IMR-90 (cell line): ENCODE data around the gene SCARB1. TPM values are rescaled to one million over a fixed set of nuclear protein-coding genes. Genes with fewer than 3 reads are reported as not detected.

ENCODE experiments used
- ATAC-seq: fragments of 200-7000 bp; cut with Tn5 transposase; 2 replicates; pipeline ENCODE4 v1.9.1; 2020; ENCODE audit warnings: low read depth, mild to moderate bottlenecking, moderate library complexity
- BruUV-seq: library from RNA; stranded (reverse); fragments of 400-500 nt; replicated peaks from 2 replicates; lab custom pipeline; 2021; lab: Mats Ljungman, UMichigan
- CTCF ChIA-PET: fragments of 300-600 bp; formaldehyde crosslinking; extraction: SDS; loops from one replicate; lab custom pipeline; 2021; ENCODE audit warnings: antibody characterized with exemption; lab: Yijun Ruan, JAX
- POLR2A ChIA-PET: fragments of 300-600 bp; sonication (Branson Sonifier 250); formaldehyde crosslinking; loops from one replicate; lab custom pipeline; 2022; ENCODE audit warnings: antibody characterized with exemption; ENCODE audit not compliant: unreplicated experiment; lab: Charles Lee
- DNase-seq: peaks from one replicate; pipeline ENCODE4 v3.0.0; 2013
- H2AFZ ChIP-seq: replicated peaks from 2 replicates; pipeline ENCODE3; 2013; ENCODE audit warnings: low read length, mild to moderate bottlenecking; ENCODE audit not compliant: poor library complexity
- H2AK5ac ChIP-seq: 2 replicates; pipeline ENCODE4 v1.6.1; 2013; ENCODE audit warnings: low read depth, low read length, inconsistent platforms
- H2AK9ac ChIP-seq: replicated peaks from 2 replicates; pipeline ENCODE3; 2013; ENCODE audit warnings: mild to moderate bottlenecking, low read depth, low read length, moderate library complexity; ENCODE audit not compliant: poor library complexity
- H2BK120ac ChIP-seq: 2 replicates; pipeline ENCODE4 v1.6.1; 2013; ENCODE audit warnings: low read depth, low read length, inconsistent platforms
- H2BK15ac ChIP-seq: 3 replicates; pipeline ENCODE4 v1.6.1; 2013; ENCODE audit warnings: low read depth, low read length, inconsistent platforms
- H2BK20ac ChIP-seq: 2 replicates; pipeline ENCODE4 v1.6.1; 2013; ENCODE audit warnings: low read depth, mild to moderate bottlenecking, inconsistent platforms, low read length, moderate library complexity
- H2BK5ac ChIP-seq: 2 replicates; pipeline ENCODE4 v1.6.1; 2013; ENCODE audit warnings: mild to moderate bottlenecking, low read depth, low read length, inconsistent platforms; ENCODE audit not compliant: poor library complexity, severe bottlenecking
- H3K14ac ChIP-seq: replicated peaks from 2 replicates; pipeline ENCODE4 v1.6.1; 2013; ENCODE audit warnings: low read depth, low read length, inconsistent platforms
- H3K18ac ChIP-seq: 2 replicates; pipeline ENCODE4 v1.6.1; 2013; ENCODE audit warnings: low read depth, low read length, control low read depth
- H3K23ac ChIP-seq: 2 replicates; pipeline ENCODE4 v1.6.1; 2013; ENCODE audit warnings: low read depth, low read length, inconsistent platforms
- H3K27ac ChIP-seq: 2 replicates; pipeline ENCODE4 v1.5.1; 2013; ENCODE audit warnings: mild to moderate bottlenecking, control low read depth, low read length; ENCODE audit not compliant: insufficient read depth
- H3K27me3 ChIP-seq: 2 replicates; pipeline ENCODE4 v1.6.1; 2013; ENCODE audit warnings: low read length; ENCODE audit not compliant: control insufficient read depth, insufficient read depth
- H3K36me3 ChIP-seq: 2 replicates; pipeline ENCODE4 v1.6.1; 2013; ENCODE audit warnings: low read length, mixed read lengths; ENCODE audit not compliant: control insufficient read depth, insufficient read depth
- H3K4ac ChIP-seq: 2 replicates; pipeline ENCODE4 v1.6.1; 2013; ENCODE audit warnings: low read depth, low read length, inconsistent platforms
- H3K4me1 ChIP-seq: 2 replicates; pipeline ENCODE4 v1.6.1; 2013; ENCODE audit warnings: low read length, mixed read lengths; ENCODE audit not compliant: control insufficient read depth, insufficient read depth
- H3K4me2 ChIP-seq: 2 replicates; pipeline ENCODE4 v1.6.1; 2013; ENCODE audit warnings: low read depth, mild to moderate bottlenecking, control low read depth, low read length, moderate library complexity
- H3K4me3 ChIP-seq: 2 replicates; pipeline ENCODE4 v1.5.1; 2013; ENCODE audit warnings: low read depth, mild to moderate bottlenecking, control low read depth, low read length, moderate library complexity; ENCODE audit not compliant: insufficient read depth
- H3K56ac ChIP-seq: 2 replicates; pipeline ENCODE4 v1.6.1; 2013; ENCODE audit warnings: low read length, inconsistent platforms; ENCODE audit not compliant: insufficient read depth; ENCODE audit errors: extremely low read depth
- H3K79me1 ChIP-seq, 2 experiments: 2 replicates each; pipeline ENCODE4 v1.6.1; 2013; ENCODE audit warnings: low read length in 2 of 2, inconsistent platforms in 1 of 2, low read depth in 1 of 2
- H3K9ac ChIP-seq: 2 replicates; pipeline ENCODE4 v1.6.1; 2013; ENCODE audit warnings: low read depth, low read length, control low read depth
- H3K9me1 ChIP-seq: 2 replicates; pipeline ENCODE4 v1.6.1; 2013; ENCODE audit warnings: low read length, inconsistent platforms; ENCODE audit not compliant: insufficient read depth
- H3K9me3 ChIP-seq: 2 replicates; pipeline ENCODE4 v1.6.1; 2013; ENCODE audit warnings: low read length; ENCODE audit not compliant: control insufficient read depth, insufficient read depth
- H4K20me1 ChIP-seq: 2 replicates; pipeline ENCODE4 v1.6.1; 2013; ENCODE audit warnings: low read length, inconsistent platforms; ENCODE audit not compliant: insufficient read depth
- H4K5ac ChIP-seq: 2 replicates; pipeline ENCODE4 v1.6.1; 2013; ENCODE audit warnings: mild to moderate bottlenecking, low read depth, low read length, control low read depth
- H4K8ac ChIP-seq, 2 experiments: 2 replicates each; pipeline ENCODE4 v1.6.1; 2013; ENCODE audit warnings: low read depth in 2 of 2, low read length in 2 of 2, control low read depth in 1 of 2, inconsistent platforms in 1 of 2
- H4K91ac ChIP-seq: 2 replicates; pipeline ENCODE4 v1.6.1; 2013; ENCODE audit warnings: low read depth, low read length, inconsistent platforms; ENCODE audit not compliant: insufficient read depth
- BHLHE40 ChIP-seq: fragments of 150-350 bp; IDR thresholded peaks from 2 replicates; pipeline ENCODE4 v1.6.1; 2016; ENCODE audit warnings: mild to moderate bottlenecking, low read depth, low read length
- CEBPB ChIP-seq: IDR thresholded peaks from 2 replicates; pipeline ENCODE4 v1.6.1; 2012; ENCODE audit warnings: low read depth, low read length, improper control_type of control experiment
- CHD1 ChIP-seq: IDR thresholded peaks from 2 replicates; pipeline ENCODE4 v1.6.1; 2012; ENCODE audit warnings: low read depth, low read length, improper control_type of control experiment
- CTCF ChIP-seq: conservative IDR thresholded peaks from 2 replicates; pipeline ENCODE4 v1.5.1; 2012; ENCODE audit warnings: mild to moderate bottlenecking, low read depth, low read length, improper control_type of control experiment
- MAFK ChIP-seq: IDR thresholded peaks from 2 replicates; pipeline ENCODE4 v1.6.1; 2012; ENCODE audit warnings: low read depth, low read length, improper control_type of control experiment
- NFE2L2 ChIP-seq: fragments of 150-350 bp; IDR thresholded peaks from 2 replicates; pipeline ENCODE4 v1.6.1; 2016; ENCODE audit warnings: low read depth, mild to moderate bottlenecking, low read length
- RAD21 ChIP-seq: IDR thresholded peaks from 2 replicates; pipeline ENCODE4 v1.6.1; 2012; ENCODE audit warnings: low read length, improper control_type of control experiment
- RFX5 ChIP-seq: IDR thresholded peaks from 2 replicates; pipeline ENCODE4 v1.8.0; 2012; ENCODE audit warnings: low read depth, mild to moderate bottlenecking, low read length, moderate library complexity
- SMC3 ChIP-seq: fragments of 150-350 bp; IDR thresholded peaks from 2 replicates; pipeline ENCODE4 v1.6.1; 2016; ENCODE audit warnings: low read depth, mild to moderate bottlenecking, antibody characterized with exemption, low read length, moderate library complexity
- WGBS, 2 experiments: methylation state at CpG; one replicate each; pipeline versions ENCODE4 v1.1.5 to v1.1.7; 2013; ENCODE audit warnings: missing lambda C conversion rate in 2 of 2; ENCODE audit not compliant: insufficient read length in 1 of 2; ENCODE audit errors: extremely low coverage in 2 of 2; 5-methylcytosine and 5-hydroxymethylcytosine counted together
- dilution Hi-C: fragments of 300-500 bp; cut with HindIII; formaldehyde crosslinking; loops from one replicate; pipeline ENCODE4 v1.14.3; 2018; ENCODE audit warnings: low sequenced_read_pairs; ENCODE audit not compliant: unreplicated experiment
- in situ Hi-C: fragments of 300-500 bp; cut with MboI; formaldehyde crosslinking; loops from 3 replicates; pipeline ENCODE4 v1.14.3; 2019; ENCODE audit warnings: low sequenced_read_pairs, inconsistent platforms, mixed read lengths
- intact Hi-C: fragments of 100-400 bp; cut with micrococcal nuclease; formaldehyde crosslinking; loops from 2 replicates; pipeline ENCODE4 v1.10.0; 2022
- polyA plus RNA-seq, 3 experiments: library from polyadenylated mRNA; depleted of rRNA; stranded (reverse); fragments of >200 nt; gene quantifications; 2 replicates each; pipeline ENCODE4 v1.2.3, GENCODE V29; 2012; ENCODE audit warnings: low replicate concordance in 1 of 3
- total RNA-seq: library from RNA; depleted of rRNA; stranded (reverse); fragments of >200 nt; gene quantifications from 2 replicates; pipeline ENCODE4 v1.2.3, GENCODE V29; 2012
- TF ChIP-seq, protein P1 (sequence below): fragments of 150-350 bp; IDR thresholded peaks from 2 replicates; pipeline ENCODE4 v1.6.1; 2016; ENCODE audit warnings: low read depth, mild to moderate bottlenecking, low read length, moderate library complexity, borderline replicate concordance

SCARB1 gene
- total and polyA plus RNA-seq, 2 of the 4 experiments (the other 2 are of a cell fraction): 3.0 to 24.8 TPM

DNA sequence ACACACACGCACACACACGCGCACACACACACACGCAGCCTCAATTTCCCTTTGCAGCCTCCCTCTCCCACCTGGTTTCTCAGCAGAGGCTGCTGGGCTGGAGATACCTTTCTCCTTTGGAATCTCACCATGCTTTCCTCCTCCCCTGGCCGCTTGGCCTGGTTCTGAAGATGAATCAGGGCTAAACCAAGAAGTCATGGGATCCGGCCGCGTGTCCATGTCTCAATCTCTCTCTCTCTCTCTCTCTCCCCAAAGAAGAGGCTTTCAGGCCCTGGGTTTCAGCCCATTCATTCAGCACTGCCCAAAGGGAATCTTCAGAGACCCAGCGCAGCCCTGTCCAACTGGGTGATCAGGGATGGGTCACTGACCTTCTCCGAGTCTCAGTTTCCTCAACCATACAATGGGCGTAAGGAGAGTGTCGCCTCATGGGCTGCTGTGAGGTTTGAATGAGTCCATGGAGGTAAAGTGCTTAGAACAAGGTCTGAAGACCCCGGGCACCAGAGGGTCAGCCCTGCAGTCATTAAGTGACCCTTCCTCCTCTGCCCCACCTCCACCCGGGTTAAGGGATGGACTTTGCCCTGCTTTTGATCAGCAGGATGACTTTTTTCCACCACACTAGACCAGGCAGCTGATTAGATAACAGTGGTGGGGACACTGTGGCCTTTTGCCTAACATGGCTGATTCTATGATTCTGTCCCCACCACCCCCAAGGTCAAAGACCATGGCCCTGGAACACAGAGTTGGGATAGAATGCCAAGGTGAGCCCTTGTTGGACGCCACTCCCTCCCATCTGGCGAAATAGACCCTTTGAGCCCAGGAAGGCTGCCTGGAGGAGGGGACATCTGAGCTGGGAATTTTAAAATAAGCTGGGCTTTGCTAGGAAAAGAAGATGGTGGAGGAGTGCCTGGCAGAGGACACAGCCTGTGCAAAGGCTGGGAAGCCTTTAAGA is 42.1 kb downstream of the SCARB1 start (continued):
- TF ChIP-seq CTCF (no peak), CEBPB (no peak)

DNA sequence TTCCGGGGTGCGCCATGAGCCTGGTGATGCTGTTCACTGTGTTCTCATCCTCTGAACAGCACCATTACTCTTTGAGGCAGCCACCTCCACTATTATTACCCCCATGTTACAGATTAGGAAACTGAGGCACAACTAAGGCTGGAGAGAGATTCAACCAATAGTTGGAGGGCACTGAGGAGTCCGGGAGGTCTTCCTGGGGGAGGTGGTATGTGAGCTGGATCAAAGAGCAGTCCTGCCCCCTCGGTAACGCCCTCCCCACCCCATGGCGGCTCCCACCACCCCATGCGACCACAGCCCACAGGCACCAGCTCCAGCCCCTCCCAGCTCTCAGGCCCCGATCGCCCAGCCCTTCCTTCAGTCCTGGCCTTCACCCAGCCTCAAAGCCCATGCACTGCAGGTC is 43.5 kb downstream of the SCARB1 start:
- no peaks in the 10 kb centered on the region for H3K9me3 ChIP-seq
- no peak overlapping the region for H2AK5ac ChIP-seq
- BruUV-seq: no TSS peak
- H3K27ac ChIP-seq: no peak overlapping the region
- no peaks in the 10 kb centered on the region for H3K36me3 ChIP-seq
- no peaks in the 10 kb centered on the region for H3K4me1 ChIP-seq
- H3K18ac ChIP-seq: no peak overlapping the region
- no peak for DNase-seq
- H3K27me3 ChIP-seq: no peaks in the 10 kb centered on the region
- ChIA-PET CTCF (no interaction called here), POLR2A (no interaction called here)
- H3K23ac ChIP-seq: no peak overlapping the region
- H3K4me2 ChIP-seq: no peak overlapping the region
- H3K4me3 ChIP-seq: no peak overlapping the region
- H3K4ac ChIP-seq: no peak overlapping the region
- H2BK15ac ChIP-seq: no peak overlapping the region
- H3K79me1 ChIP-seq: no peaks in the 10 kb centered on the region; a peak in 1 of 4 replicates
- 92% methylated on average over 5 of the region's 9 CpGs; no CpG with 5 or more reads in 1 of the 2 experiments for WGBS, 2 experiments
- no peak overlapping the region for H3K56ac ChIP-seq
- dilution Hi-C loops: no loop called here
- no peak overlapping the region for H2BK20ac ChIP-seq
- H2AK9ac ChIP-seq: no peak overlapping the region
- H4K8ac ChIP-seq: no peak overlapping the region
- no peak overlapping the region for H3K9ac ChIP-seq
- in situ Hi-C loops: no loop called here
- H2BK120ac ChIP-seq: no peak overlapping the region
- peaks cover 4% of the 10 kb centered on the region; the same call in 1 of the 2 replicates for H4K20me1 ChIP-seq
- no peak overlapping the region for H2BK5ac ChIP-seq
- intact Hi-C loops: loop anchor here (10.0 kb wide), 1 partner anchor 85 kb away; no protein-coding TSS in a partner anchor
- H3K9me1 ChIP-seq: peaks cover 3% of the 10 kb centered on the region; the same call in 1 of the 2 replicates
- no peak for ATAC-seq
- no peak overlapping the region for H4K5ac ChIP-seq
- H4K91ac ChIP-seq: no peak overlapping the region
- H3K14ac ChIP-seq: no peak overlapping the region
- no peak overlapping the region for H2AFZ ChIP-seq
- TF ChIP-seq RAD21: no peak
- no peak for TF ChIP-seq NFE2L2
- TF ChIP-seq MAFK: no peak
- TF ChIP-seq, protein P1, sequence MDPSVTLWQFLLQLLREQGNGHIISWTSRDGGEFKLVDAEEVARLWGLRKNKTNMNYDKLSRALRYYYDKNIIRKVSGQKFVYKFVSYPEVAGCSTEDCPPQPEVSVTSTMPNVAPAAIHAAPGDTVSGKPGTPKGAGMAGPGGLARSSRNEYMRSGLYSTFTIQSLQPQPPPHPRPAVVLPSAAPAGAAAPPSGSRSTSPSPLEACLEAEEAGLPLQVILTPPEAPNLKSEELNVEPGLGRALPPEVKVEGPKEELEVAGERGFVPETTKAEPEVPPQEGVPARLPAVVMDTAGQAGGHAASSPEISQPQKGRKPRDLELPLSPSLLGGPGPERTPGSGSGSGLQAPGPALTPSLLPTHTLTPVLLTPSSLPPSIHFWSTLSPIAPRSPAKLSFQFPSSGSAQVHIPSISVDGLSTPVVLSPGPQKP: no peak
- TF ChIP-seq CHD1: no peak
- TF ChIP-seq SMC3: no peak
- no peak for TF ChIP-seq BHLHE40
- TF ChIP-seq RFX5: no peak
- no peak for TF ChIP-seq CTCF
